Peyer's patch (tissue), 4 donors: ENCODE data around the gene SLC13A5. TPM values are rescaled to one million over a fixed set of nuclear protein-coding genes. Genes with fewer than 3 reads are reported as not detected.

ENCODE experiments used
- DNase-seq, 3 donors: peaks; one replicate each; pipeline ENCODE4 v3.0.0-alpha.2; 2017 to 2019
- H3K27ac ChIP-seq, 4 donors: fragments of 200-600 bp; sonication (generic); one replicate each; pipeline ENCODE4 v1.5.1; 2016 to 2019
- H3K27me3 ChIP-seq, 2 donors: fragments of 200-600 bp; sonication (generic); one replicate each; pipeline ENCODE4 v1.5.1; 2019
- H3K36me3 ChIP-seq, 3 donors: fragments of 200-600 bp; sonication (generic); one replicate each; pipeline ENCODE4 v1.5.1; 2016 to 2019
- H3K4me1 ChIP-seq, 4 donors: fragments of 200-600 bp; sonication (generic); one replicate each; pipeline ENCODE4 v1.5.1; 2016 to 2019
- H3K4me3 ChIP-seq, 4 donors: fragments of 200-600 bp; sonication (generic); 1 replicate in 3 of 4; 2 replicates in 1 of 4; pipeline ENCODE4 v1.5.1; 2016 to 2019; ENCODE audit warnings: mild to moderate bottlenecking in 1 of 4
- H3K9me3 ChIP-seq, 4 donors: fragments of 200-600 bp; sonication (generic); one replicate each; pipeline ENCODE4 v1.5.1; 2016 to 2019; ENCODE audit warnings: mild to moderate bottlenecking in 1 of 4
- POLR2A ChIP-seq, 2 donors: fragments of 450-650 bp; IDR thresholded peaks; one replicate each; pipeline ENCODE4 v1.5.1; 2017; ENCODE audit warnings: antibody characterized with exemption in 2 of 2, mild to moderate bottlenecking in 2 of 2, moderate library complexity in 2 of 2
- total RNA-seq, 4 donors: library from RNA; depleted of rRNA; stranded (reverse); fragments of >200 nt; gene quantifications; one replicate each; pipeline ENCODE4 v1.1.0, GENCODE V29; 2016
- TF ChIP-seq, protein P1 (sequence below), 6 experiments: fragments of 450-650 bp in 4 of 6; fragments of 200-600 bp in 2 of 6; sonication (generic) in 1 of 6; IDR thresholded peaks; one replicate each; pipeline ENCODE4 v1.5.1; 2017 to 2019; ENCODE audit warnings: antibody characterized with exemption in 6 of 6, mild to moderate bottlenecking in 3 of 6, moderate library complexity in 1 of 6

Gene SLC13A5
- total RNA-seq, 4 donors from 2014 or later, result not detected

DNA sequence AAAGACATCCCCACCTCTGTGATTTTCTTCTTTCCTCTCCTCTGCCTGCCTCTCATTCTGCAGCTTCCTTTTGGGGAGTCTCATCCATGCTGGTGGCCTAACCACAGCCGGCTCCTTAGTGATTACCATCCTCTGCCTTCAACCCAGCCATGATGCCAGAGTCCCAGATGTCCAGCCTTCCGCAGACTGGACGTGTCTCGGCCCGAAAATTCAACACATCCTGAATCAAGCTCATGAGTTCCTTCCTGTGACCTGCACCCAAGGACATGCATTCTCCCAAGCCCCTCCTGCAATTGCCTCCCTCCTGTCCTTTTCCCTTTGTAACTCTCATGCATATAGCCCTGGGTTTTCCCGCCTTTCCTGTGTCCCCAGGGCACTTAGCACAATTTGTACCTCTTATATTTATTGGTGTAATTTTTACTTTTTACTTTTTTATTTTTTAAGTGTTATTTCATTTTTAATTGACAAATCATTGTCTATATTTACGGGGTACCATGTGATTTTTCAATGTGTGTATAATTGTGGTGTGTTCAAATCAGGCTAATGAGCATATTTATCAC is 1.2 kb upstream of the SLC13A5 start:
- DNase-seq, result no peak
- Histone ChIP-seq H3K4me1 (peaks cover 0 to 4% (median 0%) of the 10 kb centered on the region in 4 donors), H3K9me3 (no peaks in the 10 kb centered on the region), H3K4me3 (no peak overlapping the region), H3K27me3 (peaks cover 0 to 11% of the 10 kb centered on the region in 2 donors), H3K36me3 (no peaks in the 10 kb centered on the region), H3K27ac (no peak overlapping the region)
- TF ChIP-seq, protein P1, sequence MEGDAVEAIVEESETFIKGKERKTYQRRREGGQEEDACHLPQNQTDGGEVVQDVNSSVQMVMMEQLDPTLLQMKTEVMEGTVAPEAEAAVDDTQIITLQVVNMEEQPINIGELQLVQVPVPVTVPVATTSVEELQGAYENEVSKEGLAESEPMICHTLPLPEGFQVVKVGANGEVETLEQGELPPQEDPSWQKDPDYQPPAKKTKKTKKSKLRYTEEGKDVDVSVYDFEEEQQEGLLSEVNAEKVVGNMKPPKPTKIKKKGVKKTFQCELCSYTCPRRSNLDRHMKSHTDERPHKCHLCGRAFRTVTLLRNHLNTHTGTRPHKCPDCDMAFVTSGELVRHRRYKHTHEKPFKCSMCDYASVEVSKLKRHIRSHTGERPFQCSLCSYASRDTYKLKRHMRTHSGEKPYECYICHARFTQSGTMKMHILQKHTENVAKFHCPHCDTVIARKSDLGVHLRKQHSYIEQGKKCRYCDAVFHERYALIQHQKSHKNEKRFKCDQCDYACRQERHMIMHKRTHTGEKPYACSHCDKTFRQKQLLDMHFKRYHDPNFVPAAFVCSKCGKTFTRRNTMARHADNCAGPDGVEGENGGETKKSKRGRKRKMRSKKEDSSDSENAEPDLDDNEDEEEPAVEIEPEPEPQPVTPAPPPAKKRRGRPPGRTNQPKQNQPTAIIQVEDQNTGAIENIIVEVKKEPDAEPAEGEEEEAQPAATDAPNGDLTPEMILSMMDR (IDR thresholded peaks at IDR 0.05), result no peak
- TF ChIP-seq POLR2A (IDR thresholded peaks at IDR 0.05), result no peak

DNA sequence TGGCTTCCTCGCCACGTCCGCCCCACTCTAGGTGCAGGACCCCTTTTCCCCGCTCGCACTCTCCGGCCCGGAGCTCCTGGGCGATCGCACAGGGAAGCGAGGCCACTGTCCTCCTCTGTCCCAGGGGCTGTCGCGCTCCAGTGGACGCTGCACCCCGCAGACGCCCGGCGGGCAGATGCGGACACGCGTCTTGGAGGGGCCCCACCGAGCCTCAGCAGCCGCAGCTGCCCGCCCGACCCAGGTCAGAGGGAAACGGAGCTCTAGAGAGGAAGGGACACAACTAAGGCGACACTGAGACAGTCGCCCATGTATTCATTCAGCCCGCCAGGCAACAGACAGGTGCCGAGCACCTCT is 726 bp upstream of the SLC13A5 start:
- no peaks in the 10 kb centered on the region for H3K9me3 ChIP-seq
- no peak overlapping the region for H3K27ac ChIP-seq
- H3K4me1 ChIP-seq, result peaks cover 0 to 4% (median 0%) of the 10 kb centered on the region in 4 donors
- peak overlapping the region in 1 of 4 donors; percentile 22 for H3K4me3 ChIP-seq
- no peak for TF ChIP-seq POLR2A (IDR thresholded peaks at IDR 0.05)
- TF ChIP-seq, protein P1 (IDR thresholded peaks at IDR 0.05), result no peak
- DNase-seq, result no peak
- H3K27me3 ChIP-seq, result peaks cover 0 to 11% of the 10 kb centered on the region in 2 donors
- no peaks in the 10 kb centered on the region for H3K36me3 ChIP-seq

DNA sequence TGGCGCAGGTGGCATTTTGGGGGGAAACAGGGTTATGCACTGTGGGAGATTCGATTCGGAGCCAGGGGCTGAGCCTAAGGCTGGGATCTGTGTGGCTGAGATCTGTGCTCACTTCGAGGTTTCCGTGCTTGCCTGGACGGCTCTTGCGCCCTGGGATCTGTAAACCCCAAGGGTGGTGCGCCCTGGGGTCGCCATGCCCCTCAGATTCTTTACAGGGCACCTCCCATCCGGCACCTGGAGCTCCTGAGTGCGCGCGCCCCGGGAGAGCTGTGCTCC is 377 bp downstream of the SLC13A5 start:
- DNase-seq, result no peak
- Histone ChIP-seq H3K36me3 (no peaks in the 10 kb centered on the region), H3K9me3 (no peaks in the 10 kb centered on the region), H3K27ac (no peak overlapping the region), H3K4me1 (peaks cover 0 to 4% (median 0%) of the 10 kb centered on the region in 4 donors), H3K27me3 (peaks cover 0 to 11% of the 10 kb centered on the region in 2 donors), H3K4me3 (peak overlapping the region in 3 of 4 donors; percentile 2 to 22 (median 16))
- TF ChIP-seq, protein P1 (IDR thresholded peaks at IDR 0.05), result no peak
- no peak for TF ChIP-seq POLR2A (IDR thresholded peaks at IDR 0.05)

DNA sequence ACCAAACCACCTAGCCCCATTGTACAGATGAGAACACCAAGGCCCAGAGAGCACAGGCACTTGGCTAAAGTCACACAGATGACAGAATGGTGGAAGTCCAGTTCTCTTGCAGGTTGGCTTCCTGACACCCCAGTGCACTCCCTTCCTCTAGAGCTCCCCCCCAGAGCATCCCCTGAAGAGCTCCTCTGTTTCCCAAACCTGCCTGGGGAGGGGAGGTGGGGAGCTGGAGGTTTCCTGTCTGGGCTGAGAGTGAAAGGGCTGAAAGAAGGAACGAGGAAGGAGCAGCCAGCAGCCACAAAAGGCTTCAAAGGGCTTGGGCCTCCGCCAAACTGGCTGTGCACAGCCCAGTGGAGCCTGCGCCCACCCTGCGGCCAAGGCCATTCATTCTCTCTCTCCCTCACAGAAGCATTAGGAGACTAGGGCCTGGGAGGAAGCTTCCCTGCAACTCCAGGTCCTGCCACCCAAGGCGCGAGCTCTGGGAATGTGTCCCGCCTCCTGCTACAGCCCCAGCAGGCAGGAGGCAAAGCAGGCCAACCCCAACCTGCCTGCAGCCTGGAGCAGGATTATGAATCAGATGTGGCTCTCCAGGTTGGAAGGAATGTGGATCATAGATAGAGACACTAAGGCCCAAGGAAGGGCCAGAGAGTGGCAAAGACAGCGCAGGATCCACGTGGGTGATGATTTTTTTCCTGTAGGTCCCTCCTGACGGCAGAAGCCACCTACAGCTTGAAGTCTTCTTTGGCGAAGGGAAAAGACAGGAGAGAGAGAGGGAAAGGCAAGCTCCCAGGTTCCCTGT is 913 bp downstream of the SLC13A5 start:
- Histone ChIP-seq H3K27ac (no peak overlapping the region), H3K4me1 (peaks cover 0 to 4% (median 0%) of the 10 kb centered on the region in 4 donors), H3K27me3 (peaks cover 0 to 11% of the 10 kb centered on the region in 2 donors), H3K36me3 (no peaks in the 10 kb centered on the region), H3K9me3 (no peaks in the 10 kb centered on the region), H3K4me3 (no peak overlapping the region)
- DNase-seq, result no peak
- TF ChIP-seq POLR2A (IDR thresholded peaks at IDR 0.05), result no peak
- TF ChIP-seq, protein P1 (IDR thresholded peaks at IDR 0.05), result no peak

DNA sequence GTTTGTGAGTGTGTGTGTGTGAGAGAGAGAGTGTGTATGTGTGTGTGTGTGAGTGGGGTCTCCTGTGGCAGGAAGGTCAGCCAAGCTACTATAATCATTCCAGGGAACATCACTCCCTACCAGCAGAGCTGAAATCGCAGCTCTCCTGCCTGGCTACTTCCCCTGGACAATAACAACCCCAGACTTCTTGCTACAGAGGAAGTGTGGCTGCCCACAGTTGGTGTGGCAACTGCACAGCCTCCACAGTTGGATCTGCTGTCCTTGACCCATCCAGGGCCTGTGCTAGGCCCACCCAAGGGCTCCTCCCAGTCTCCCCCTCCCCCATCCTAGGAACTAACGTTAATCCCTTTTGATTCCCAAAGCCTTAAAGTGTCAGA is 1.5 kb downstream of the SLC13A5 start:
- Histone ChIP-seq H3K9me3 (no peaks in the 10 kb centered on the region), H3K36me3 (no peaks in the 10 kb centered on the region), H3K27me3 (peaks cover 0 to 11% of the 10 kb centered on the region in 2 donors), H3K27ac (no peak overlapping the region), H3K4me1 (peaks cover 0 to 4% (median 0%) of the 10 kb centered on the region in 4 donors), H3K4me3 (no peak overlapping the region)
- no peak for DNase-seq
- no peak for TF ChIP-seq POLR2A (IDR thresholded peaks at IDR 0.05)
- TF ChIP-seq, protein P1 (IDR thresholded peaks at IDR 0.05), result no peak
